Hypothalamus (tissue), 51 donors: ENCODE data around the gene PPP2R3B.
"Not testable (repeated sequence)": the region's sequence is repeated elsewhere in the genome, so short reads cannot be mapped to it uniquely, and the experiment has no call there.

Experiments
- DNase-seq, 51 donors: peaks; one replicate each; lab custom pipeline; 2025; lab: John Stamatoyannopoulos, UW

The PPP2R3B gene

DNA sequence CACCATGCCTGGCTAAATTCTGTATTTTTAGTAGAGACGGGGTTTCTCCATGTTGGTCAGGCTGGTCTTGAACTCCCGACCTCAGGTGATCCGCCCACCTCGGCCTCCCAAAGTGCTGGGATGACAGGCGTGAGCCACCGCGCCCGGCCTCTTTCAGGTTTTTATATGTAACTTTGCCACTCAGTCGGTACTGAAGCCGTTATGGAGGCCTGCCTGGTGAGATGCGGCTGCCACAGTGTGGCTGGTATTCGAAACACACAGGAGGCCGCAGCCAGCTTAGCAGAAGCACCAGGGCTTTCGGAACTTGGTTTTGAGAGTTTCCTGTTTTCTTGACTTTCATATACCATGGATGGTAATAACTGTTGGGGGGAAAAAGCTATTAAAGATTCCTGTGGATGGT, 62.0 kb downstream of the PPP2R3B start:
- not testable (repeated sequence) for DNase-seq

DNA sequence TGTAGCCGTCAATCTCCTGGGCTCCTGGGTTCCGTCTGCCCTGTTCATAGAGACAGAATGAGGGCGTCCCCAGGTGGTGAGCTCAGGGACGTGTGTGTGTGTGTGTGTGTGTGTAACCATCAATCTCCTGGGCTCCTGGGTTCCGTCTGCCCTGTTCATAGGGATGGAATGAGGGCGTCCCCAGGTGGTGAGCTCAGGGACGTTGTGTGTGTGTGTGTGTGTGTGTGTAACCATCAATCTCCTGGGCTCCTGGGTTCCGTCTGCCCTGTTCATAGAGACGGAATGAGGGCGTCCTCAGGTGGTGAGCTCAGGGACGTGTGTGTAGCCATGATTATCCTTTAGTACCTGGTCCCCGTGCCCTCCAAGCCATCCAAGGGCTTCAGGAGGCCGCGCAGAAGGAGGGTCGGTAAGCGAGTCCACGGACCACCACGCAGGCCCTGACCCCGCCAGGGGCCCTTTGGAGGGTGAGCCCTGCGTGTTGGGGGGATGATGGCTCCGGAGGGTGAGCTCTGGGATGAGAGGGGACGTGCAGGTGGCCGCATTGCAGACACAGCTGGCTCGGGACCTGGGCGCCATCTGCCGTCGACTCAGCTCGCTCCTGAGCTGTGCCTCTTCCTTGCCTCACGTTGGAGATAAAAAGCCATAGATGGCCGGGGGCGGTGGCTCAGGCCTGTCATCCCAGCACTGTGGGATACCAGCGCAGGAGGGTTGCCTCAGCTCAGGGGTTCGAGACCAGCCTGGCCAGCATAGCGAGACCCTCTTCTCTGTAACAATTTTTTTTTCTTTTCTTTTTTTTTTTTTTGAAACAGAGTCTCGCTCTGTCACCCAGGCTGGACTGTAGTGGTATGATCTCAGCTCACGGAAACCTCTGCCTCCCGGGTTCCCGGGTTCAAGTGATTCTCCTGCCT, 62.7 kb downstream of the PPP2R3B start:
- no peak for DNase-seq

- DNase-seq = no peak
Observed at GRCh38 chrX:320126-320783, 66.5 kb downstream of the PPP2R3B start.

DNA sequence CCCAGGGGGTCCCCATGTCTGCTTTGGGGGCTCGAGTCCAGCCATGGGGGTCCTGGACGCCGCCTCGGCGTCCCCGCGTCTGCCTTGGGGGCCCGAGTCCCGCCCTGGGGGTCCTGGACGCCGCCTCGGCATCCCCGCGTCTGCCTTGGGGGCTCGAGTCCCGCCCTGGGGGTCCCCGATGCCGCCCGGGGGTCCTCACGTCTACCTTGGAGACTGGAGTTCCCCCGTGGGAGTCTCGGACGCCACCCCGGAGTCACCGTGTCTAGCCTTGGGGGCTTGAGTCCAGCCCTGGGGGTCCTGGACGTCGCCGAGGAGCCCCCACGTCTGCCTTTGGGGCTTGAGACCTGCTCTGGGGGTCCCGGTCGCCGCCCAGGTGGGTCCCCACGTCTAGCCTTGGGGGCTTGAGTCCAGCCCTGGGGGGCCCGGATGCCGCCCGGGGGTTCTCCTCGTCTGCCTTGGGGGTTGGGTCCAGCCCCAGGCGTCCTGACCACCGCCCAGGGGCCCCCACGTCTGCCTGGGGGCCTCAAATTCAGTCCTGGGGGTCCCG, 67.1 kb downstream of the PPP2R3B start:
- no peak for DNase-seq

GRCh38 chrX:318739-319578, 67.7 kb downstream of the PPP2R3B start, which contains the start of gene GTPBP6:
TSS of gene GTPBP6 (minus strand) at chrX:318796. CDS start at chrX:318787, 9 bp downstream.
- no peak for DNase-seq

DNA sequence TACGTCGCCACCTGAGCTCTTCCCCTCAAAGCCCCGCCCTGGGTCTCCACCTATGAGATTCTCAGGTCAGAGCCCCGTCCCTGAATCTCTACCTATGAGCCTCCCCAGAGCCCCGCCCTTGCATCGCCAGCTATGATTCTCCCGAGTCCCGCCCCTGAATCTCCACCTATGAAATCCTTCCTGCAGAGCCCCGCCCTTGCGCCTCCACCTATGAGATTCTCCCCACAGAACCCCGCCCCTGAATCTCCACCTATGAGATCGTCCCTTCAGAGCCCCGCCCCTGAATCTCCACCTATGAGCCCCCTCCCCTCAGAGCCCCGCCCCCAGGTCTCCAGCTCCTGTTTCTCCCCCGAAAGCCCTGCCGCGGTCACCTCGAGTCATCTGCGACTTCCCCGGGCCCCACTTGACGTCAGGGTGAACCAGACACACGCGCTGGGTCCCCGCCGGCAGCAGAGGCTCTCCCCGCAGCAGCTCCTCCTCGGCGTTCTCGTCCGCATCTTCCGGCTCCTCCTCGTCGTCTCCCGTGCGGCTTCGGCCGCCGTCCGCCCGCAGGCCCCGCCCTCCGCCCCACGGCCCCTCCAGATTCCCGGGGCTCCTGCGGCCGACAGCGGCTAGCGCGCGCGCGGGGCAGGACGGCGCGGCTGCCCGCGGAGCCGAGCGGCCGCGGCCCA, 68.5 kb downstream of the PPP2R3B start:
- DNase-seq = no peak

- DNase-seq = no peak
Observed at GRCh38 chrX:317424-318067, 69.2 kb downstream of the PPP2R3B start.

GRCh38 chrX:316351-317325, 70.1 kb downstream of the PPP2R3B start:
- no peak for DNase-seq

GRCh38 chrX:314781-315595, 71.7 kb downstream of the PPP2R3B start:
- no peak for DNase-seq

GRCh38 chrX:314049-314448, 72.7 kb downstream of the PPP2R3B start:
- DNase-seq = no peak

DNA sequence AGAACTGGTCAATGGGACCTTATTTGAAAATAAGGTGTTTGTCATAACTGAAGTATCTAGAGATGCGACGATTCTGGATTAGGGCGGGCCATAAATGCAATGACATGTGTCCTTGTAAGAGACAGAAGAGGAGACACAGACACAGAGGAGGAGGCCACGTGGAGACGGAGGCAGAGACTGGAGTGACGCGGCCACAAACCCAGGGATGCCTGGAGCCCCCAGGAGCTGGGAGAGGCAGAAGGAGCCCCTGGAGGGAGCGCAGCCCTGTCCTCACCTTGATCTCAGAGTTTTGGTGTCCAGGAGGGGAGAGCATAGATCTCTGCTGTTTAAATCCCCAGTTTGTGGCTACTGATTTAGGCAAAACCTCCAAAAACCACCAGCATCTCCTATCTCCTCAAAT, 73.2 kb downstream of the PPP2R3B start:
- no peak for DNase-seq

GRCh38 chrX:312621-313331, 73.9 kb downstream of the PPP2R3B start:
- no peak for DNase-seq

GRCh38 chrX:311156-312129, 75.3 kb downstream of the PPP2R3B start:
- no peak for DNase-seq

GRCh38 chrX:310621-311155, 76.0 kb downstream of the PPP2R3B start:
- DNase-seq = no peak

DNA sequence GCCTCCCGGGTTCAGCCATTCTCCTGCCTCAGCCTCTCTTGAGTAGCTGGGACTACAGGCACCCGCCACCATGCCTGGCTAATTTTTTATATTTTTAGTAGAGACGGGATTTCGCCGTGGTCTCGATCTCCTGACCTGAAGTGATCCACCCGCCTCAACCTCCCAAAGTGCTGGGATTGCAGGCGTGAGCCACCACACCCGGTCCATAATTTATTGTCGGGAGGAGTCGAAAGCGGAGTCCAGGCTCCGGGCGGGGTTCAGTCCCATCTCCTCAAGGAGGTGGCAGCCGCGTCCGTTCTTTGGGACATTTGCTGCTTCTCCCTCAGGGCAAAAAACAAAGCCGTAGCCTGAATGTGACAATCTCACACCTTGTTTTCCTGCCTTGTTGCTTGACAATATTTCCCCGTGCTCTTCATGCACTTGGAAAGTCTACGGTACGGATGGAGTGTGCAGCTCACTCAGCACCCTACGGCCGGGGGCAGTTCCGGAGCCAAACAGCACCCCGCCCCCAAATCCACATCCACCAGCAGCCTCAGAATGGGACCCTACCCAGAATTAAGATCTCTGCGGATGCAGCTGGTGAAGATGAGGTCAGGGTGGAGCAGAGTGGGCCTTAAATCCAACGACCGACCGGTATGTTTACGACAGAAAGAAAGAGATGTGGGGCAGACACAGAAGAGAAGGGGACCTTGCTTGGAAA, 77.7 kb downstream of the PPP2R3B start:
- DNase-seq = no peak
